ENCODE data around the gene NELFCD.

DNA sequence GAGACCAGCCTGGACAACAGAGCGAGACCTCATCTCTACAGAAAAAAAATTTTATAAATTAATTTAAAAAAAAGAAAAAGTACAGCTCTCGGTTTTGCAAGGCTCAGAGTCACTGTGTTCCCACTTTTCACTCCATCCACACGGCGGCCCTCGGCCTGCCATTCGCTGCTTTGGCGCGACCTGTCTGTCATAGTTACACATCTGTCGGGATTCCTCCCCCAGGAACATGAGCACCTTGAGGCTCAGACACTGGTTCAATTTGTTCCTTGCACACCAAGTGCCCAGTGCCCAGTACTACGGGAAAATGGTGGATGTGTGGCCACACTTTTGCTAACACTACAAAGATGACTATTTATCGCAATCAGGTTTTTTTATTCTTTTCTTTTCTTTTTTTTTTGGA, 17.6 kb downstream of the NELFCD start:
- TF ChIP-seq, protein P1, sequence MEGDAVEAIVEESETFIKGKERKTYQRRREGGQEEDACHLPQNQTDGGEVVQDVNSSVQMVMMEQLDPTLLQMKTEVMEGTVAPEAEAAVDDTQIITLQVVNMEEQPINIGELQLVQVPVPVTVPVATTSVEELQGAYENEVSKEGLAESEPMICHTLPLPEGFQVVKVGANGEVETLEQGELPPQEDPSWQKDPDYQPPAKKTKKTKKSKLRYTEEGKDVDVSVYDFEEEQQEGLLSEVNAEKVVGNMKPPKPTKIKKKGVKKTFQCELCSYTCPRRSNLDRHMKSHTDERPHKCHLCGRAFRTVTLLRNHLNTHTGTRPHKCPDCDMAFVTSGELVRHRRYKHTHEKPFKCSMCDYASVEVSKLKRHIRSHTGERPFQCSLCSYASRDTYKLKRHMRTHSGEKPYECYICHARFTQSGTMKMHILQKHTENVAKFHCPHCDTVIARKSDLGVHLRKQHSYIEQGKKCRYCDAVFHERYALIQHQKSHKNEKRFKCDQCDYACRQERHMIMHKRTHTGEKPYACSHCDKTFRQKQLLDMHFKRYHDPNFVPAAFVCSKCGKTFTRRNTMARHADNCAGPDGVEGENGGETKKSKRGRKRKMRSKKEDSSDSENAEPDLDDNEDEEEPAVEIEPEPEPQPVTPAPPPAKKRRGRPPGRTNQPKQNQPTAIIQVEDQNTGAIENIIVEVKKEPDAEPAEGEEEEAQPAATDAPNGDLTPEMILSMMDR (IDR thresholded peaks at IDR 0.05), result no peak
- TF ChIP-seq POLR2AphosphoS5 (IDR thresholded peaks at IDR 0.05) (no peak), POLR2A (IDR thresholded peaks at IDR 0.05) (no peak)
